GM20431 (cell line): Measurements from ENCODE around the gene TBCE.

ENCODE experiments used
- in situ Hi-C: fragments of 300-500 bp; cut with MseI, MboI; formaldehyde crosslinking; loops from one replicate; pipeline ENCODE4 v1.15.0; 2020; ENCODE audit warnings: low sequenced_read_pairs; ENCODE audit not compliant: unreplicated experiment

Gene TBCE

GRCh38 chr1:235491644-235492043 lies 124.4 kb downstream of the TBCE start:
- in situ Hi-C loops = no loop called here

DNA sequence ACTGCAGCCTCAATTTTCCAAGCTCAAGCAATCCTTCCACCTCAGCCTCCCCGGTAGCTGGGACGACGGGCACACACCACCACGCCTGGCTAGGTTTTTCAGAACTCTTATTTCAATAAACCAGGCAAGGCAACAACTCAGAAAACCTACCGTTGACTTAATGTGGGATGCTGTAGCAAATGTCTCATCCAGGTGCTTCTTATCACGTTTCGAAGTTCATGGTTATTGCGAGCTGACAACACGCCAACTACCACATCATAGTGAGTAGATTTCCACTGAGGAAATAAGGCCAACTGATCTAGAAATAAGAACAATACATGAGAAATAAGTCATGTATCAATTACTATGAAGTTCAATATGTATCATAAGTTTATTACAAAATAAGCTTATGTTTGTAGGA lies 127.3 kb downstream of the TBCE start:
- in situ Hi-C loops = no loop called here

GRCh38 chr1:235495030-235495429 lies 127.8 kb downstream of the TBCE start:
- in situ Hi-C loops = no loop called here

DNA sequence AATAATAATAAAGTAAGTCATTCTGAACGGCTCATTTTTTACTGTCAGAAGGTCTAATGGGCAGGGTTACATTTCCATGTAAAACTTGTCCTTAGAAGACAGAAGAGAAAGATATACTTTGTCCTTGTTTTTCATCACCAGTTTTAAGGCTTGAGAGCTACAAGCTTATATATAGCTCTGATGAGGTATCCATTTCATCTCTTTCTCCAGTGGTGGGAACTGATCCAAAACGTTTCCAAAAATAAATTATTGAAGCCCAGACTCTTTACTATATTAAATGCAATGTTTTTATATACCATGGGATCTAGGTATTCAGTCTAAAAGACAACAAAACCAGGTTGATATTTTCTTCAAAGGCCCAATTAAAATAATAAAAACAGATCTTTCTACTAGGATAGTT lies 128.3 kb downstream of the TBCE start:
- in situ Hi-C loops = no loop called here

- in situ Hi-C loops = loop anchor here (25.0 kb wide), 2 partner anchors 286 to 461 kb away; no protein-coding TSS in a partner anchor
Observed at GRCh38 chr1:235500971-235501540, 133.8 kb downstream of the TBCE start.
